K562 (cell line): Measurements from ENCODE around the gene HOXB5. TPM values are rescaled to one million over a fixed set of nuclear protein-coding genes. Genes with fewer than 3 reads are reported as not detected.

Experiments used
- ATAC-seq: fragments of 200-7000 bp; cut with Tn5 transposase; 3 replicates; pipeline ENCODE4 v1.9.1; 2020; ENCODE audit warnings: moderate library complexity
- BruUV-seq: library from RNA; stranded (reverse); fragments of 400-500 nt; replicated peaks from 2 replicates; lab custom pipeline; 2021; lab: Mats Ljungman, UMichigan
- CTCF ChIA-PET: fragments of 300-600 bp; formaldehyde crosslinking; extraction: SDS; loops from one replicate; lab custom pipeline; 2021; ENCODE audit warnings: low intra/inter-chr PET ratio; lab: Yijun Ruan, JAX
- POLR2A ChIA-PET: fragments of 300-600, 350-650 bp; sonication (Branson Sonifier 250); formaldehyde crosslinking; extraction: SDS; loops from one replicate; lab custom pipeline; 2021; ENCODE audit warnings: antibody characterized with exemption, inconsistent platforms; lab: Yijun Ruan, JAX
- DNase-seq, 4 experiments: peaks; one replicate each; pipeline versions ENCODE4 v3.0.0 to v3.0.0-alpha.2; 2011 to 2018; ENCODE audit warnings: low spot score in 3 of 4, mixed read lengths in 3 of 4; ENCODE audit errors: extremely low read depth in 1 of 4
- FAIRE-seq: peaks from 2 replicates; lab custom pipeline; 2011; peaks lifted over from hg19 to GRCh38; lab: Jason Lieb, UNC
- H2AFZ ChIP-seq: 2 replicates; pipeline ENCODE4 v1.6.0; 2011; ENCODE audit warnings: low read depth, low read length, control low read depth, inconsistent platforms
- H3K27ac ChIP-seq: fragments of 200-600 bp; 3 replicates; pipeline ENCODE4 v1.8.0; 2011; ENCODE audit warnings: low read depth, mild to moderate bottlenecking, control low read depth, inconsistent platforms, low read length, moderate library complexity, mixed read lengths; ENCODE audit errors: extremely low read depth
- H3K27me3 ChIP-seq, 2 experiments: fragments of 300-600 bp in 1 of 2; 2 replicates in 1 of 2; 3 replicates in 1 of 2; pipeline versions ENCODE4 v1.6.0 to v1.8.0; 2011; ENCODE audit warnings: inconsistent platforms in 2 of 2, low read length in 2 of 2, mild to moderate bottlenecking in 1 of 2, mixed read lengths in 1 of 2, moderate library complexity in 1 of 2; ENCODE audit not compliant: control insufficient read depth in 2 of 2, insufficient read depth in 2 of 2
- H3K36me3 ChIP-seq: fragments of 300-600 bp; 3 replicates; pipeline ENCODE4 v1.8.0; 2011; ENCODE audit warnings: mild to moderate bottlenecking, low read length, inconsistent platforms; ENCODE audit not compliant: control insufficient read depth, insufficient read depth
- H3K4me1 ChIP-seq, 2 experiments: fragments of 200-600 bp in 1 of 2; replicated peaks in 1 of 2; 2 replicates in 1 of 2; 3 replicates in 1 of 2; pipeline versions ENCODE4 v1.5.1 to v1.8.0; 2011; ENCODE audit warnings: inconsistent platforms in 2 of 2, low read length in 2 of 2, mild to moderate bottlenecking in 1 of 2, mixed read lengths in 1 of 2, moderate library complexity in 1 of 2; ENCODE audit not compliant: control insufficient read depth in 2 of 2, insufficient read depth in 2 of 2
- H3K4me2 ChIP-seq: 2 replicates; pipeline ENCODE4 v1.6.1; 2011; ENCODE audit warnings: low read length, control low read depth, inconsistent platforms, mixed read lengths; ENCODE audit not compliant: insufficient read depth
- H3K4me3 ChIP-seq: fragments of 200-600 bp; sonication (generic), shearing (Covaris generic); 2 replicates; pipeline ENCODE4 v1.5.1; 2016; ENCODE audit warnings: control low read depth, inconsistent platforms
- H3K79me2 ChIP-seq: fragments of 200-600 bp; 3 replicates; pipeline ENCODE4 v1.8.0; 2011; ENCODE audit warnings: low read length, inconsistent platforms; ENCODE audit not compliant: control insufficient read depth, insufficient read depth
- H3K9ac ChIP-seq, 2 experiments: 2 replicates each; pipeline versions ENCODE4 v1.6.0 to v1.6.1; 2011; ENCODE audit warnings: low read depth in 2 of 2, low read length in 2 of 2, control low read depth in 1 of 2, inconsistent platforms in 1 of 2, mild to moderate bottlenecking in 1 of 2, mixed read lengths in 1 of 2; ENCODE audit not compliant: insufficient read depth in 1 of 2
- H3K9me1 ChIP-seq: one replicate; pipeline ENCODE4 v1.6.0; 2011; ENCODE audit warnings: inconsistent platforms, mild to moderate bottlenecking, low read length, moderate library complexity; ENCODE audit not compliant: control insufficient read depth, insufficient read depth
- H3K9me3 ChIP-seq: replicated peaks from 2 replicates; pipeline ENCODE4 v1.5.1; 2011; ENCODE audit warnings: low read depth, low read length, inconsistent platforms; ENCODE audit not compliant: control insufficient read depth, insufficient read depth
- H4K20me1 ChIP-seq: replicated peaks from 2 replicates; pipeline ENCODE4 v1.6.1; 2011; ENCODE audit warnings: low read length, inconsistent platforms, mixed read lengths; ENCODE audit not compliant: control insufficient read depth, insufficient read depth
- ETV1 ChIP-seq: fragments of 450-650 bp; conservative IDR thresholded peaks from 2 replicates; pipeline ENCODE4 v1.6.1; 2016; ENCODE audit warnings: missing genetic modification characterization, control low read depth, low read depth, missing compliant biosample characterization
- GTF2E2 ChIP-seq: fragments of 200-800 bp; sonication (Bioruptor generic); IDR thresholded peaks from 2 replicates; pipeline ENCODE4 v1.6.1; 2016; ENCODE audit warnings: missing genetic modification characterization, missing compliant biosample characterization
- HMGXB4 ChIP-seq: sonication (generic); formaldehyde crosslinking; IDR thresholded peaks from 2 replicates; pipeline ENCODE4 v1.8.1; 2023; ENCODE audit warnings: mild to moderate bottlenecking, missing genetic modification reagents
- RREB1 ChIP-seq: fragments of 250-450 bp; sonication (Bioruptor Pico); IDR thresholded peaks from 2 replicates; pipeline ENCODE4 v1.4.0; 2020
- ZC3H11A ChIP-seq: IDR thresholded peaks from 2 replicates; pipeline ENCODE4 v1.6.1; 2012; ENCODE audit warnings: low read depth, low read length, improper control_type of control experiment
- ZHX1 ChIP-seq: fragments of 150-350 bp; conservative IDR thresholded peaks from 2 replicates; pipeline ENCODE4 v1.6.1; 2014; ENCODE audit warnings: low read length
- ZNF311 ChIP-seq: fragments of 250-450 bp; sonication (Bioruptor Pico); IDR thresholded peaks from 2 replicates; pipeline ENCODE4 v1.4.0; 2020; ENCODE audit warnings: mild to moderate bottlenecking, moderate library complexity
- WGBS: fragments of 100-300 bp; shearing (Covaris generic); methylation state at CpG from one replicate; pipeline ENCODE4 v1.1.6; 2016; ENCODE audit warnings: low coverage, mixed read lengths; ENCODE audit not compliant: insufficient coverage; ENCODE audit errors: missing lambda C conversion rate; 5-methylcytosine and 5-hydroxymethylcytosine counted together
- in situ Hi-C: fragments of 300-500 bp; cut with MboI; formaldehyde crosslinking; loops from 4 replicates; pipeline ENCODE4 v1.15.0; 2018; ENCODE audit warnings: inconsistent platforms, mixed read lengths
- intact Hi-C: fragments of 100-400 bp; cut with micrococcal nuclease; formaldehyde crosslinking; loops from 2 replicates; pipeline ENCODE4 v1.14.2; 2022
- polyA plus RNA-seq, 8 experiments: library from polyadenylated mRNA; depleted of rRNA in 4 of 8; stranded (reverse) in 5 of 8; unstranded in 3 of 8; fragments of >200 nt; fragmentation: Nextera tagmentation in 2 of 8; fragmentation: Illumina TruSeq in 1 of 8; extraction: Ambion mirVana in 2 of 8; extraction: Trizol in 1 of 8; gene quantifications; 2 replicates each; pipeline versions ENCODE4 v1.2.1 to v1.2.3, GENCODE V29; 2011 to 2014; ENCODE audit warnings: inconsistent platforms in 1 of 8, missing spikeins in 1 of 8
- total RNA-seq, 7 experiments: library from RNA; depleted of rRNA in 6 of 7; stranded (reverse); fragments of >200 nt in 6 of 7; fragmentation: Illumina TruSeq in 2 of 7; extraction: Trizol in 2 of 7; gene quantifications; 2 replicates each; pipeline versions ENCODE4 v1.2.1 to v1.2.3, GENCODE V29; 2011 to 2021; ENCODE audit warnings: low replicate concordance in 1 of 7

The HOXB5 gene
- total and polyA plus RNA-seq, 9 of the 15 experiments (the other 6 are each of a cell fraction or from before 2014, with no cell fraction given), result 0.24 to 2.7 (median 0.65) TPM

- TF ChIP-seq RREB1 (no peak), GTF2E2 (tag) (no peak), ZNF311 (CRISPR knock-in tag) (no peak)
Measured at GRCh38 chr17:48544349-48545021, 49.1 kb downstream of the HOXB5 start (continued).

- H3K4me1 ChIP-seq, result peaks cover 21 to 42% of the 10 kb centered on the region in 2 experiments
- WGBS, result 0% methylated on average over 6 of the region's 20 CpGs
- BruUV-seq, result no TSS peak
- DNase-seq, result peak in 1 of 4 experiments; percentile 65
- intact Hi-C loops, result loop anchor here (5.0 kb wide), 1 partner anchor 52 kb away; no protein-coding TSS in a partner anchor
- FAIRE-seq, result peak; percentile 44
- H3K9ac ChIP-seq, result peak overlapping the region; percentile 93 to 99
- H3K9me3 ChIP-seq, result no peaks in the 10 kb centered on the region
- in situ Hi-C loops, result no loop called here
- H3K9me1 ChIP-seq, result no peaks in the 10 kb centered on the region
- POLR2A ChIA-PET, result interaction anchor here (0.6 kb wide), 2 partner anchors 14 to 47 kb away, joined by 3 read pairs; no protein-coding TSS in a partner anchor
- peak overlapping the region; percentile 95 for H3K27ac ChIP-seq
- H3K27me3 ChIP-seq, result no peaks in the 10 kb centered on the region
- H3K4me3 ChIP-seq, result peak overlapping the region; percentile 90
- ATAC-seq, result peak; percentile 17
- H3K4me2 ChIP-seq, result peak overlapping the region; percentile 81
- H2AFZ ChIP-seq, result no peak overlapping the region
- H3K36me3 ChIP-seq, result peaks cover 25% of the 10 kb centered on the region; the same call in 1 of the 3 replicates
- H3K79me2 ChIP-seq, result peaks cover 84% of the 10 kb centered on the region
- CTCF ChIA-PET, result no interaction called here
- no peaks in the 10 kb centered on the region for H4K20me1 ChIP-seq
- TF ChIP-seq ZHX1 (no peak), HMGXB4 (CRISPR knock-in tag) (no peak), ETV1 (tag) (no peak), ZC3H11A (no peak)
Measured at GRCh38 chr17:48543854-48544348, 49.7 kb downstream of the HOXB5 start.
